ENCODE results near the gene AUTS2.

DNA sequence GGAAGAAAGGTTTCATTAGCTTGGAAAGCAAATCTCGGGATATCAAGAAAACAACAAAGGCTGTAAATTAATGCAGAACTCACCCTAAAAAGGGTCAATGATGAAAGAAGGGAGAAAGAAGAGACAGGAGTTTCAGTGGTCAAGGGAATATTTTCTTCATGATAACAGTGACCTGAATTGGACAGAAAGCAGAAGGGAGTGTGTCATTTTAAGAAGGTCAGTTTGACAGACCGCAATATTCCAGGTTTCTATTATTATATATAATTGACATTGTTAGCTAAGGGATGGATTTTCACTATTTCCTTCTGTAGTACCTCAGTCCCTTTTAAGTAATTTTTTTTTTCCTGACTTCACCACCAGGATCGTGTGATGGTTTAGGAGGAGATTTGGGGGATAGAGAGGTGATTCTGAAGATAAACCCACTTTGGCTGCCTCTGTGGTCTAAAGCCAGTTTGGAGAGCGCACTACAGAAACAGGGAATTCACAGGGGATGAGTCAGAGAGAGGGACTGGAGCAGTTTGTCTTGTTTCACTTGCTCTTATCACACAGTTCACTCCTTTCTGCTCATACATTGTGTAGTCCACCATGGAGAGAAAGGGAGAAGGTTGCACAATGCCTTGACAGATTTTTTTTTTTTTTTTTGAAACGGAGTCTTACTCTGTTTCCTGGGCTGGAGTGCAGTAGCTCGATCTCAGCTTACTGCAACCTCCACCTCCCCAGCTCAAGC, 417.9 kb downstream of the AUTS2 start:
- TF ChIP-seq, protein P1, sequence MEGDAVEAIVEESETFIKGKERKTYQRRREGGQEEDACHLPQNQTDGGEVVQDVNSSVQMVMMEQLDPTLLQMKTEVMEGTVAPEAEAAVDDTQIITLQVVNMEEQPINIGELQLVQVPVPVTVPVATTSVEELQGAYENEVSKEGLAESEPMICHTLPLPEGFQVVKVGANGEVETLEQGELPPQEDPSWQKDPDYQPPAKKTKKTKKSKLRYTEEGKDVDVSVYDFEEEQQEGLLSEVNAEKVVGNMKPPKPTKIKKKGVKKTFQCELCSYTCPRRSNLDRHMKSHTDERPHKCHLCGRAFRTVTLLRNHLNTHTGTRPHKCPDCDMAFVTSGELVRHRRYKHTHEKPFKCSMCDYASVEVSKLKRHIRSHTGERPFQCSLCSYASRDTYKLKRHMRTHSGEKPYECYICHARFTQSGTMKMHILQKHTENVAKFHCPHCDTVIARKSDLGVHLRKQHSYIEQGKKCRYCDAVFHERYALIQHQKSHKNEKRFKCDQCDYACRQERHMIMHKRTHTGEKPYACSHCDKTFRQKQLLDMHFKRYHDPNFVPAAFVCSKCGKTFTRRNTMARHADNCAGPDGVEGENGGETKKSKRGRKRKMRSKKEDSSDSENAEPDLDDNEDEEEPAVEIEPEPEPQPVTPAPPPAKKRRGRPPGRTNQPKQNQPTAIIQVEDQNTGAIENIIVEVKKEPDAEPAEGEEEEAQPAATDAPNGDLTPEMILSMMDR (optimal IDR thresholded peaks at IDR 0.05 in 1 of 3, IDR thresholded peaks at IDR 0.05 in 1 of 3, conservative IDR thresholded peaks at IDR 0.05 in 1 of 3; ENCODE audit: extremely low read depth in 1 of 3, insufficient read depth in 2 of 3, low read length in 3 of 3) = no peak
- TF ChIP-seq EZH2 (IDR thresholded peaks at IDR 0.05; ENCODE audit: low read length) = no peak
